OCI-M2 (cell line): ENCODE measurements around the gene CELF1.

Experiments used
- DNase-seq: peaks from one replicate; lab custom pipeline; 2025; ENCODE audit not compliant: unreplicated experiment; lab: John Stamatoyannopoulos, UW

CELF1 gene

DNA sequence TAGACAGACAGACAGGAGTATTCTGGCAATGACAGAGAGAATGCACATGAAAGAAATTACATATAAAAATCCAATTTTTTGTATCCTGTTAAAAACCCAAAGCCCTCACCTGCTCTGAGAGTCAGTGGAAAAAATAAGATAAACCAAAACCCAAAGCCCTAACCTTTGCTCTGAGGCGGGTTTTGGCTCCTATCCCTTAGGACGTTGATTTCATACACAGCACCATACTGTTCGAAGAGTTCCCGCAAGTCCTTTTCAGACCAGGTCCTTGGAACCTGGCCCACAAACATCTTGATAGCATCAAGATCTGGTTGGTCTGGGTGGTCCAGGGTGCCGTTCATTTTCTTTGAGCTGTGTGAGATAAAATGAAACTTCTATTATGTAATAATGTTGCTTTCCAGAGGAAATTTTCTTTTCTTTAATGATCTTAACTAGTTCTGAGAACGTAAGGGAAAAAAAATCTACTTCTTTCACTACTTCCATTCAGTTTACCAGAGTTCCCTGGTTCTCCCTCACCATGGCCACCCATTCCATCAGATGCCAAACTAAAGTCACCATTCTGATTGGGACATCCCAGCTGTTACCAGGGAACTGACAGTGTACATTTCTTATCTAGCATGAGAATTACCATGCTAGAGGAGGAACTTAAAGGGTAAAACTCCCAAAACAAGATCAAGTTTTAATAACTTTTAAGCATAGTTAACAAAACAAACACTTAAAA lies 64.1 kb downstream of the CELF1 start:
- no peak for DNase-seq

- DNase-seq, result no peak
Observed at GRCh38 chr11:47488111-47488510, 64.8 kb downstream of the CELF1 start.

- no peak for DNase-seq
Observed at GRCh38 chr11:47487421-47487820, 65.5 kb downstream of the CELF1 start.

DNA sequence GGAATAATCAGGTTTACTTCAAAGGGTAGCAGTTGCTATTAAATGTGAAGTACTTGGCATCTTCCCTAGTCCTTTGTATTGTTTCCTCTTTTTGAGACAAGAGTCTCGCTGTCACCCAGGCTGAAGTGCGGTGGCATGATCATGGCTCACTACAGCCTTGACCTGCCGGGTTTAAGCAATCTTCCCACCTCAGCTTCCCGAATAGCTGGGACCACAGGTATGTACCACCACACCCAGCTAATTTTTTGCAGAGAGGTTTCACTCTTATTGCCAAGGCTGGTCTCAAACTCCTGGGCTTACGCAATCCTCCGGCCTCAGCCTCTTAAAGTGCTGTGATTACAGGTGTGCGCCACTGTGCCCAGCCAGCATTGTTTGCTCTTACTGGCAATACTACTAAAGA lies 67.8 kb downstream of the CELF1 start:
- DNase-seq, result no peak

DNA sequence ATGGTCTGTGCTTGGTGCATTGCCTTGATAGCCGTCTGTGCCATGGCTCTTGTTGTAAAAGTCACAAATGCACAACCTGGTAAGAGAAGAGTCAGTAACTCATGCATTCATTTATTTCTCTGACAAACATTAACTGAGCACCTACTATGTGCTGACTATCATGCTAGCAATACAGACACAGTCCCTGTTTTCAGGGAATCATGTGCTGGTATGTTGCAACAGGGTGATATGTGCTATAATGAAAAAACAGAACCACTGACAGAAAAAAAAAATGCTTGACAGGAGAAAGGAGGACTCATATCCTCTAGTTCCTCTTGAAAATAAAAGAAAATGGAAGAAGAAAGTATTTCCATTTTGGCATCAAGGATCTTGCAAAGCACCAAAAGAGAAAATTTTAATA lies 69.5 kb downstream of the CELF1 start:
- no peak for DNase-seq

DNA sequence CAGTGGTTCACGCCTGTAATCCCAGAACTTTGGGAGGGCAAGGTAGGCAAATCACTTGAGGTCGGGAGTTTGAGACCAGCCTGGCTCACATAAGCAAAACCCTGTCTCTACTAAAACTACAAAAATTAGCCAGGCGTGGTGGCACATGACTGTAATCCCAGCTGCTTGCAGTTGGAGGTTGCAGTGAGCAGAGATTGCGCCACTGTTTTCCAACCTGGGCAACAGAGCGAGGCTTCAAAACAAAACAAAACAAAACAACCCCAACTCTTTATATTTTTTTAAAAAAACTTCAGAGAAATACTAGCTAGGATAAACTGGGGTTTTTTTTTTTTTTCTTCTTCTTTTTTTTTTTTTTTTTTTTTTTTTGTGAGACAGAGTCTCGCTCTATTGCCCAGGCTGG lies 72.2 kb downstream of the CELF1 start:
- no peak for DNase-seq

DNA sequence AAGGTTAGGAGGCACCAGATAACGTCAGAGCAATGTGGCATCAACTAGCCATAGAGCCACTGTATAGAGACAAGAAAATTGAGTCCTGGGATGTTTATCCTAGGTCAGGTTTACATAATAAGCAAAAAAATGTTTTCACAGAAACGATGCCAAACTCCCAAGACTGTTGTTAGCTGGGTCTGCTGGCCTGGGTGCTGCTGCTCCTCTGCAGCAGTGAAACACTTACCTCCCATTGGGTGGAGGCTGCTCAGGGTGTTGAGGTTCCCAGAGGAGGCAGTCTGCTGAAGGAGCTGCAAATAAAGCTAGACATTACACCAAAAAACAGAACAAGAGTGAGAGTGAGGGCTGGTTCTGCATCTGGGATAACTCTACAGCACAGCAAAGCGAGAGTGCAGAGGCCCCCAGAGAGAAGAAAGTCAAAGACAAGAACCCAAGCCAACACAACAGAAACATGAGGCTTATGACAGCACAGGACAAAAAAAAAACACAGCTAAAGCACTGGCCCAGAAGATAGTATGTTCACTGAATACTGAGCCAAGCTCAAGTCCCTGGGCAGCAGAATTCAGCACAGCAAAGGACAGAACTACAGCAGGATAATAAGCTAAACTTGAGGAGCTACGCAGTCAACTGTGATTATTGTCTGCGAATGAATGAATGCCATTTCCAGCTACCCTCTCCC lies 74.1 kb downstream of the CELF1 start:
- DNase-seq, result no peak

DNA sequence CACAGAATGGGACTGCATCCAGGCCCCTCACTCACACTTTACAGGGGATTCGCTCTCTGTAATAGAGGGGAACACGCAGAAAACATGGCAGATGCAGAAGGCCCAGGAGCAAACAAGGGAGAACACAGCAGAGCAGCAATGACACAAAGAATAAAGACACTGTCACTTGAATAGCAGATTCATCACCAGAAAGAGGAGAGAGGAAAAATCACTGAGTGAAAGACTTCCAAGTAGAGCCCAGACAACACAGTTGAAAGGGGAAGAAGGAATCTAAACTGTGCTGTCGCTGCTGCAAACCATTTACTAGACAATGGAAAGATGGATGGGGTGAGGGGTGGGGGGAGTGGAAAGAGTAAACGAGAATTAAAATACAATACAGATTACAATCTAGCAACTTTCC lies 75.2 kb downstream of the CELF1 start:
- DNase-seq, result no peak

DNA sequence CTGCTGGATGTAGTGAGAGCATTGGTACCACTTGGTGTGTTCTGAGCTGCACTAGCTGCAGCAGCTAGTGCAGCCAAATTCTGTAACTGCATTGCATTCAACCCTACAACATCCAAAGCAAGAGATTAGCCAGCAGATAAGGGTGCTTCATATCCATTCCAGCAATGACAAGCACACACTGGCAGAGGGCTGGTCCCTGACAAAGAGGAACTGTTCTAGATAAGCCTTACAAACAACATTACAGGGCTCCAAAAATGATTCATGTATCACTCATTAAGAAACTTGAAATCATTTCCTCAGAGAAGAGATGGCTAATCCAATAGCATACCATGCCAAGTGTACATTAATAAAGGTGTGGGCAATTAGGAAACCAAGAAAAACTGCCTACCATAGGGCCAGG lies 75.6 kb downstream of the CELF1 start:
- no peak for DNase-seq

DNA sequence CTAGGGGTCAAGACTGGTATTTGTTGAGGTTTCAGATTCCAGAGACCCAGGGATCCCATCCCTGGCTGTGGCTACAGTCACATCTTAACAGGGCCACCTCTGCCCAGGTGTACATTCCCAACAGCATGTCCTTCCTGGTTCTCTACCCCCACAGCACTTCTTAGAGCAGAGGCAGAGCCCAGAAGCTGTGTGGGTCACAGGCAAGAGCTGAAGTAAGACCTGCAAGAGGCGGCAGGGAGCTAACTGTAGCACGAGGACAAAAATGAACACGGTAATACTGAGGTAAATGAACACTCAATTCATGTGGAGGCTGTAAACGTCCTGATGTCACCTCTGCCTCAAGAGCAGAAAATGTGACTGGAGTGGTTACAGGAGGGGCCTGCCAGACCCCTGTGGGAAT lies 82.3 kb downstream of the CELF1 start:
- DNase-seq, result no peak

DNA sequence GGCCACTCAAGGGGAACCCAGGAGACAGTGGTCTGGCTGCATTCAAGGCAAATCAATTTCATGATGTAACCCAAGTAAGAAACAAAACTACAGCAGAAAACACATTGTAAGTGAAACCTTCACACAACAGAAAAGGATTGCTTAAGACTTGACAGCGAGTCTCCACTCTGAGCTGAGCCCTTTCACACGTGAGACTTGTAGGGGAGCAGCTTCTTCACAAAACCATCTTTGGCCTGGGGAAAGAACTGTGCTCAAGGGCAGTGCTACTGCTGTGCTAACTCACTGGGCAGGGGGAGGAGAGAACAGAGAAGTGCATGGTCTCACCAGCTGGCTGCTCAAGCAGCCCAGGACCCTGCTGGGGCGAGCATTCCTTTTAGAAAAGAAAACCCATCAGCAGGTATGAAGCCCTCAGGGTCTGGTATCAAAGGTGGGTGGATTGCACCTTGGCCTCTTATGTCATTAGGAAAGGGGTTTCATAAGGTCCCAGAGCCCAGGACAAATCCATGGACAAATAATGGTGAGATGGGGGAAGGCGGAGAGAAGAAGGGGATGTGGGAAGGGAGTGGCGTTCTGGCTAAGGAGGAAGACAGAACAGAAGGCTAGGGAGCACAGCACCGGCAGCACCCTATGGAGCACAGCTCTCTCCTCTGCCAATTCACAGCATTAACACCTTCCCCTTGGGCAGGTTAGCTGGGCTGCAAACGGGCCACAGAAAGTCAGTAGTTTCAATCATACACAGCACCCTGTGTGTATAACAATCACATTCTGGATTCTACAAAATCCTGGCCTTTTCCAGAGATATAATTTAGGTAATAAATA lies 83.4 kb downstream of the CELF1 start:
- DNase-seq, result no peak

DNA sequence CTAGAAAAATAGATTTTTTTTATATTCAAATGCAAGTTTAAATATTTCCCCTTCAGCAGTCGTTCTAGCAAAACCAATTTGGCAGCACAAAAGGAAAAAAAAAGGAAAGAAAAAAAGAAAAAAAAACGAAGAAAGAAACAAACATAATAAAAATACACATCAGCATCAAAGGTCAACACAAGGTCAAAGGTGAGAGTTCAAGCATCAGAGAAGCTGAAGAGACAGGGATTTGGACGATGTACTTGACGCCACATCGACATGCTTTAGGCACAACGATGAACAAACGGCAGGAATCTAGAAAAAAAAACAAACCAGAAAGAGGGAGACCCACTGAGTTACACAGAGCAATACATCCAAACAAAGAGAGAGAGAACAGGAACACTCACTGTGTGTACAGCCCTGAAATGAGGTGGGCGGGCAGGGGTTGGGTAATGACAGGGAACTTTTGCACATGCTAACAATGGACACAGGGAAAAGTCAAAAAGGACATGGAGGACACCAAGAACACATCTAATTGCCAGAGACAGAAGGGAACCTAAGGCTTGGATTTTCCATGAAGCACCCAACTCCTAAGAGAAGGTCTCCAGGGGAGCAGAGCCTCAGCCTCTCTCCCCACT lies 84.2 kb downstream of the CELF1 start:
- DNase-seq, result no peak

DNA sequence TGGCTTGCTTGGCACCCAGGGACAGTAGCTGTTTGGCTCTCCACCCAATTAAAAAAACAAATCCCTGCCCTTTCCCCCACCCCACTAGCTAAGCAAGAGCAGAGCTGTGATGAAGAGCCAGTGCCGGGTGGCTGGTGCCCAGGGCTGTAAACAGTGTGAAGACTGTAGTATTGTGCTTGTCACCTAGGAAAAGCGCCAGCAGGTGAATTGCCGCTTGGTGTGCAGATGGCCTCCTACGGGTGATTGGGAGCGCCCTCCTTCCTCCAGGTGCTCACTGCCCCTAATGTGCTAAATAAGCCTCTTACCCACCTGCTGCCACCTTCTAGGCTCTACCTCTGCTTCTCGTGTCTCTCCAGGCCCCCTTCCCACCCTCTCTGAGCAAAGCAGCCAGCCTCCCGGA lies 85.6 kb downstream of the CELF1 start:
- DNase-seq, result no peak

DNA sequence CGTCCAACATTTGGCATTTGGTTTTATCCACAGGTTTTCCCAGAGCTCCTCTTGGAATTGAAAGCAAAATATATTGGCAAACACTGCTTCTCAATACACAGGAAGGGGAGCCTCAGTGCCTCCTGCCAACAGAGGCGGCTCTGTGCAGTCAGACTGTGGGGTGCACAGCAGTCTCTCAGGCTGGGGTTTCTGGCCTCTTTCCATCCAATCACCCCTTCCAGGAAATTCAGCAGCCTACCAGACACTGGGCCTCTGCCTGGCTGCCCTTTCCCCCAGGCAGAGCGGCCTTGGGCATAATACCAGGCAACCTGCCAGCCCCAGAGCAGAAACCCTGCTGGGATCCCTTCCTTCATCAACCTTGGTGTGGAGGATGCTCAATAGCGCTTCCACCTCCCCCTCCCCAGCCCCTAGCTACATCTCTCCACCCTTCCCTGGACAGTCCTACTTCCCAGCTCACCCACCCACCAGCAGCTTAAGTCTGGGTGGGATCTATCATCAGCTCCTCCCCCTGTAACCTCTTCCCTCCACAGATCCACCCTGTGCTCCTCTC lies 86.2 kb downstream of the CELF1 start:
- no peak for DNase-seq

DNA sequence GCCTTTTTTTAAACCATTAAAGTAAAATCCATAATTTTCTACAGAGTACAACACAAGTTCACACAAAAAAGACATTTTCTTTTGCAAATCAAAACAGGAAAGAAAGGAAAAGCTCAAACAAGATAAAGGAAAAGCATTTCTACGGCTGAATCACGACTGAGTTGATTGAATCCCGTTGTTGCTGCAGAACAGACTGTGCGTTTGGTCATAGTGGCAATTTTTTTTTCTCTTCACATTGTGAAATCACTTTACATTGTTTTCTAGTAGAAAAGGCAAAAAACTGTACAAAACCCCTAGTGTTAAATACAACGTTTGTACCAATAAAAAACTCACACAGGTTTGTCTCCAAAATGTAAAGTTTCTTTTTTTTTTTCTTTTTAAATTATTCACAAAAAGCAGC lies 86.7 kb downstream of the CELF1 start:
- no peak for DNase-seq

DNA sequence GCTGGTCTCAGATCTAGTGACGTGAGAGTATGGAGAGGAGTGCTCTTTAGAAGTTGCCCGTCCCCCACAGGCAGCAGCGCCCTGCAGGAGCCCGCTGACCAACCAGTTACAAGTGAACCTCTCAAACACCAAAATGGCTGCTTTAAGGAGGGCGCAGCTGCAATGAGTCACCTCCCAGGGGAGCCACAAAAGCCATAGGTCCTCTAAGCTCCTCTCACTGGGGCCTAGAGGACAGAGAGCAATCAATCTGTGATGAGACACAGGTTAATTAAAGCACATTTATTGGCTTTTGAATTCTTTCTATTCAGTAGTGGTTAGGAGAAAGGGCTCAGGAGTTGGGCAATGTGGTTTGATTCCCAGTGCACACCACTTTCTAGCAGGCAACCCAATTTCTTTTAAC lies 88.4 kb downstream of the CELF1 start:
- no peak for DNase-seq

DNA sequence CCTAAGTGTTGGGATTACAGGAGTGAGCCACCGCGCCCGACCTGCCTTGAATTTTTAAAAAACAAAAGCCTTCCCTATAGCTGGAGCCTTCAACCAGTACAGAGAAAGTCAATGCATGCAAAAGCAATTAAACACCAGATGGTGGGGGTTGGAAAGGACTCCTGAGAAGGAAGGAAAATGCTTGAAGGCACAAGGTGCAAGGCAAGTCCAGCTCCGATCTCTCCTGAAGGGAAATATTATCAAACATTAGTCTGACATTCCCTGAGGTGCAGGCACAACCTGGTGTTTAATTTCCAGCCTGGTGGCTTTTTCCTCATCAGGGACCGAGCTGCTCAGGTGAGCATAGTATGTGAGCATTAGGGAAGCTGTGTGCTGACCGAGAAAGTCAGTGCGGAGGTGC lies 91.1 kb downstream of the CELF1 start:
- no peak for DNase-seq

- no peak for DNase-seq
Observed at GRCh38 chr11:47460571-47461235, 92.2 kb downstream of the CELF1 start.

GRCh38 chr11:47454258-47454671 lies 98.7 kb downstream of the CELF1 start:
- DNase-seq, result peak; percentile 57

DNA sequence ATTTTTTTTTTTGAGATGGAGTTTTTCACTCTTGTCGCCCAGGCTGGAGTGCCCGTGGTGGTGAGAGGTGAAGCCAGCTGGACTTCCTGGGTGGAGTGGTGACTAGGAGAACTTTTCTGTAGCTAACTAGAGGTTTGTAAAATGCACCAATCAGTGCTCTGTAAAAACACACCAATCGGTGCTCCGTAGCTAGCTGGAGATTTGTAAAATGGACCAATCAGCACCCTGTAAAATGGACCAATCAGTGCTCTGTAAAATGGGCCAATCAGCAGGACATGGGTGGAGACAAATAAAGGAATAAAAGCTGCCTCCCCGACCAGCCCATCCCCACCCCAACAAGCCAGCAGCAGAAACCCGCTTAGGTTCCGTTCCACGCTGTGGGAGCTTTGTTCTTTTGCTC lies 99.6 kb downstream of the CELF1 start:
- no peak for DNase-seq

GRCh38 chr11:47451990-47452389 lies 100.9 kb downstream of the CELF1 start:
- DNase-seq, result no peak
